ENCODE measurements around the gene NOS1AP. TPM values are rescaled to one million over a fixed set of nuclear protein-coding genes. Genes with fewer than 3 reads are reported as not detected.

NOS1AP gene
- total RNA-seq, 1 experiment from 2014 or later: 9.9 TPM

- BruUV-seq (replicated peaks): no TSS peak
- DNase-seq: no peak
- no peak overlapping the region for H3K4me3 Mint-ChIP-seq (ENCODE audit: low read depth, unreplicated experiment)
- peaks cover 33% of the 10 kb centered on the region for H3K4me1 Mint-ChIP-seq (ENCODE audit: low read depth, unreplicated experiment)
- CTCF ChIA-PET: interaction anchor here (1.4 kb wide), 1 partner anchor 25 kb away, joined by 3 read pairs; no protein-coding TSS in a partner anchor
- H3K9me3 Mint-ChIP-seq (ENCODE audit: low read depth, unreplicated experiment): no peaks in the 10 kb centered on the region
- intact Hi-C loops (cut with micrococcal nuclease; ENCODE audit: unreplicated experiment): no loop called here
- TF ChIP-seq CTCF (IDR thresholded peaks at IDR 0.05; ENCODE audit: unreplicated experiment): no peak
- H3K27ac Mint-ChIP-seq (ENCODE audit: unreplicated experiment): no peak overlapping the region
- H3K36me3 Mint-ChIP-seq (ENCODE audit: insufficient read depth, unreplicated experiment): no peaks in the 10 kb centered on the region
- no peaks in the 10 kb centered on the region for H3K27me3 Mint-ChIP-seq (ENCODE audit: unreplicated experiment)
Measured at GRCh38 chr1:162196387-162196786, 126.9 kb downstream of the NOS1AP start.

GRCh38 chr1:162197041-162197531 lies 127.6 kb downstream of the NOS1AP start:
- no TSS peak for BruUV-seq (replicated peaks)
- Mint-ChIP-seq H3K36me3 (ENCODE audit: insufficient read depth, unreplicated experiment) (no peaks in the 10 kb centered on the region), H3K4me3 (ENCODE audit: low read depth, unreplicated experiment) (no peak overlapping the region), H3K27ac (ENCODE audit: unreplicated experiment) (no peak overlapping the region), H3K27me3 (ENCODE audit: unreplicated experiment) (no peaks in the 10 kb centered on the region), H3K9me3 (ENCODE audit: low read depth, unreplicated experiment) (no peaks in the 10 kb centered on the region), H3K4me1 (ENCODE audit: low read depth, unreplicated experiment) (peaks cover 26% of the 10 kb centered on the region)
- no peak for TF ChIP-seq CTCF (IDR thresholded peaks at IDR 0.05; ENCODE audit: unreplicated experiment)
- intact Hi-C loops (cut with micrococcal nuclease; ENCODE audit: unreplicated experiment): no loop called here
- CTCF ChIA-PET: interaction anchor here (1.4 kb wide), 1 partner anchor 24 kb away, joined by 3 read pairs; no protein-coding TSS in a partner anchor
- no peak for DNase-seq

GRCh38 chr1:162197615-162198421 lies 128.3 kb downstream of the NOS1AP start:
- H3K27ac Mint-ChIP-seq (ENCODE audit: unreplicated experiment): no peak overlapping the region

More at GRCh38 chr1:162197615-162198421, 128.3 kb downstream of the NOS1AP start:
- H3K4me1 Mint-ChIP-seq (ENCODE audit: low read depth, unreplicated experiment): peaks cover 20% of the 10 kb centered on the region
- BruUV-seq (replicated peaks): no TSS peak
- intact Hi-C loops (cut with micrococcal nuclease; ENCODE audit: unreplicated experiment): no loop called here
- CTCF ChIA-PET: interaction anchor here (1.4 kb wide), 1 partner anchor 23 kb away, joined by 3 read pairs; no protein-coding TSS in a partner anchor
- no peaks in the 10 kb centered on the region for H3K9me3 Mint-ChIP-seq (ENCODE audit: low read depth, unreplicated experiment)
- no peak overlapping the region for H3K4me3 Mint-ChIP-seq (ENCODE audit: low read depth, unreplicated experiment)
- DNase-seq: no peak
- no peaks in the 10 kb centered on the region for H3K36me3 Mint-ChIP-seq (ENCODE audit: insufficient read depth, unreplicated experiment)
- no peaks in the 10 kb centered on the region for H3K27me3 Mint-ChIP-seq (ENCODE audit: unreplicated experiment)
- TF ChIP-seq CTCF (IDR thresholded peaks at IDR 0.05; ENCODE audit: unreplicated experiment): peak; percentile 20

Measured in Calu3 (cell line).